Measurements from ENCODE around the gene PLEKHG4. TPM values are rescaled to one million over a fixed set of nuclear protein-coding genes. Genes with fewer than 3 reads are reported as not detected.
A peak's percentile ranks its signal among the peaks of the same experiment; 100 is the strongest.

The PLEKHG4 gene
- 0.32 and 0.57 TPM in 2 replicates for total RNA-seq (2014; rRNA removed)
- polyA plus RNA-seq (2012): 0.33 TPM

GRCh38 chr16:67279296-67280089, at the start of gene PLEKHG4:
Gene PLEKHG4 (plus strand): TSS chr16:67279532. CDS start chr16:67280045, 513 bp downstream.
- DNase-seq (ENCODE audit: low read depth): no peak

GRCh38 chr16:67229906-67230808, 49.2 kb upstream of the PLEKHG4 start:
- DNase-seq (ENCODE audit: low read depth): no peak

GRCh38 chr16:67230809-67231660, 48.3 kb upstream of the PLEKHG4 start:
- no peak for DNase-seq (ENCODE audit: low read depth)

GRCh38 chr16:67233596-67233995, 45.7 kb upstream of the PLEKHG4 start:
- no peak for DNase-seq (ENCODE audit: low read depth)

GRCh38 chr16:67234180-67234597, 45.1 kb upstream of the PLEKHG4 start:
- no peak for DNase-seq (ENCODE audit: low read depth)

GRCh38 chr16:67235816-67236562, 43.3 kb upstream of the PLEKHG4 start:
- DNase-seq (ENCODE audit: low read depth): no peak

- DNase-seq (ENCODE audit: low read depth): peak; percentile 58
Measured at GRCh38 chr16:67236563-67237395, 42.6 kb upstream of the PLEKHG4 start.

GRCh38 chr16:67237396-67238277, 41.7 kb upstream of the PLEKHG4 start:
- DNase-seq (ENCODE audit: low read depth): no peak

GRCh38 chr16:67238278-67238575, 41.1 kb upstream of the PLEKHG4 start:
- DNase-seq (ENCODE audit: low read depth): no peak

- DNase-seq (ENCODE audit: low read depth): no peak
Measured at GRCh38 chr16:67238806-67239470, 40.4 kb upstream of the PLEKHG4 start.

GRCh38 chr16:67240506-67240905, 38.8 kb upstream of the PLEKHG4 start:
- DNase-seq (ENCODE audit: low read depth): peak; percentile 37

- peak; percentile 91 for DNase-seq (ENCODE audit: low read depth)
Measured at GRCh38 chr16:67241008-67241900, 38.1 kb upstream of the PLEKHG4 start.

- no peak for DNase-seq (ENCODE audit: low read depth)
Measured at GRCh38 chr16:67242138-67242730, 37.1 kb upstream of the PLEKHG4 start.

GRCh38 chr16:67243481-67243880, 35.9 kb upstream of the PLEKHG4 start:
- DNase-seq (ENCODE audit: low read depth): no peak

GRCh38 chr16:67244387-67245185, 34.7 kb upstream of the PLEKHG4 start:
- DNase-seq (ENCODE audit: low read depth): peak; percentile 98

GRCh38 chr16:67245186-67245585, 34.1 kb upstream of the PLEKHG4 start:
- DNase-seq (ENCODE audit: low read depth): no peak

Data from LHCN-M2 (cell line).